ENCODE data around the gene PTCD1.

PTCD1 gene

GRCh38 chr7:99395616-99396327, 42.8 kb downstream of the PTCD1 start:
- Histone ChIP-seq H3K27ac (ENCODE audit: low read length) (no peak overlapping the region), H4K20me1 (ENCODE audit: insufficient read depth, low read length) (no peaks in the 10 kb centered on the region), H3K4me1 (ENCODE audit: low read length) (no peaks in the 10 kb centered on the region), H3K9me2 (replicated peaks; ENCODE audit: insufficient read depth, low read length) (no peaks in the 10 kb centered on the region), H3K9ac (ENCODE audit: low read length) (no peak overlapping the region), H3K27me3 (replicated peaks; ENCODE audit: insufficient read depth, low read length) (no peaks in the 10 kb centered on the region), H3K4me3 (ENCODE audit: low read length) (no peak overlapping the region), H3K79me2 (ENCODE audit: low read length) (peaks cover 12% of the 10 kb centered on the region; the same call in 1 of the 2 replicates), H3K4me2 (ENCODE audit: low read depth, low read length) (no peak overlapping the region), H3K9me3 (replicated peaks; ENCODE audit: insufficient read depth, low read length) (no peaks in the 10 kb centered on the region), H3F3A (ENCODE audit: insufficient read depth, low read length) (peaks cover 8% of the 10 kb centered on the region), H2AFZ (ENCODE audit: low read length) (no peak overlapping the region), H3K36me3 (replicated peaks; ENCODE audit: insufficient read depth, low read length) (no peaks in the 10 kb centered on the region)
- DNase-seq = no peak
- TF ChIP-seq EZH2 (optimal IDR thresholded peaks at IDR 0.05; ENCODE audit: low read depth, low read length) = no peak
- no peak for TF ChIP-seq CTCF (IDR thresholded peaks at IDR 0.05; ENCODE audit: low read length)
- TF ChIP-seq EZH2phosphoT487 (IDR thresholded peaks at IDR 0.05; ENCODE audit: low read length) = no peak

GRCh38 chr7:99394188-99394502, 44.5 kb downstream of the PTCD1 start:
- no peak overlapping the region for H3K4me3 ChIP-seq (ENCODE audit: low read length)
- no peaks in the 10 kb centered on the region for H3K27me3 ChIP-seq (replicated peaks; ENCODE audit: insufficient read depth, low read length)
- H3K9me2 ChIP-seq (replicated peaks; ENCODE audit: insufficient read depth, low read length) = no peaks in the 10 kb centered on the region
- peaks cover 8% of the 10 kb centered on the region for H3F3A ChIP-seq (ENCODE audit: insufficient read depth, low read length)
- TF ChIP-seq EZH2 (optimal IDR thresholded peaks at IDR 0.05; ENCODE audit: low read depth, low read length) = no peak
- TF ChIP-seq CTCF (IDR thresholded peaks at IDR 0.05; ENCODE audit: low read length) = no peak
- no peak for TF ChIP-seq EZH2phosphoT487 (IDR thresholded peaks at IDR 0.05; ENCODE audit: low read length)
- peaks cover 12% of the 10 kb centered on the region; the same call in 1 of the 2 replicates for H3K79me2 ChIP-seq (ENCODE audit: low read length)
- no peaks in the 10 kb centered on the region for H4K20me1 ChIP-seq (ENCODE audit: insufficient read depth, low read length)
- H3K9me3 ChIP-seq (replicated peaks; ENCODE audit: insufficient read depth, low read length) = no peaks in the 10 kb centered on the region
- H3K27ac ChIP-seq (ENCODE audit: low read length) = no peak overlapping the region
- DNase-seq = no peak
- no peaks in the 10 kb centered on the region for H3K36me3 ChIP-seq (replicated peaks; ENCODE audit: insufficient read depth, low read length)
- no peak overlapping the region for H2AFZ ChIP-seq (ENCODE audit: low read length)
- H3K4me2 ChIP-seq (ENCODE audit: low read depth, low read length) = no peak overlapping the region
- no peak overlapping the region for H3K9ac ChIP-seq (ENCODE audit: low read length)
- no peaks in the 10 kb centered on the region for H3K4me1 ChIP-seq (ENCODE audit: low read length)

- peak overlapping the region; percentile 65 for H3K4me3 ChIP-seq (ENCODE audit: low read length)
Observed at GRCh38 chr7:99393355-99394187, 45.0 kb downstream of the PTCD1 start.

More at GRCh38 chr7:99393355-99394187, 45.0 kb downstream of the PTCD1 start:
- Histone ChIP-seq H3K9ac (ENCODE audit: low read length) (peak overlapping the region; percentile 56; the same call in 1 of the 2 replicates), H3K4me2 (ENCODE audit: low read depth, low read length) (peak overlapping the region; percentile 77), H3K27ac (ENCODE audit: low read length) (peak overlapping the region; percentile 47; the same call in 1 of the 2 replicates), H4K20me1 (ENCODE audit: insufficient read depth, low read length) (no peaks in the 10 kb centered on the region), H2AFZ (ENCODE audit: low read length) (0 out of 2 replicates have a peak overlapping the region, but pooled peaks have one; percentile 34), H3K9me2 (replicated peaks; ENCODE audit: insufficient read depth, low read length) (no peaks in the 10 kb centered on the region), H3K36me3 (replicated peaks; ENCODE audit: insufficient read depth, low read length) (no peaks in the 10 kb centered on the region), H3K79me2 (ENCODE audit: low read length) (peaks cover 12% of the 10 kb centered on the region; the same call in 1 of the 2 replicates), H3K9me3 (replicated peaks; ENCODE audit: insufficient read depth, low read length) (no peaks in the 10 kb centered on the region), H3K4me1 (ENCODE audit: low read length) (no peaks in the 10 kb centered on the region), H3F3A (ENCODE audit: insufficient read depth, low read length) (peaks cover 8% of the 10 kb centered on the region), H3K27me3 (replicated peaks; ENCODE audit: insufficient read depth, low read length) (no peaks in the 10 kb centered on the region)
- no peak for DNase-seq
- TF ChIP-seq CTCF (IDR thresholded peaks at IDR 0.05; ENCODE audit: low read length) = no peak
- no peak for TF ChIP-seq EZH2 (optimal IDR thresholded peaks at IDR 0.05; ENCODE audit: low read depth, low read length)
- TF ChIP-seq EZH2phosphoT487 (IDR thresholded peaks at IDR 0.05; ENCODE audit: low read length) = no peak
